ENCODE results near the gene LAMB1. TPM values are rescaled to one million over a fixed set of nuclear protein-coding genes. Genes with fewer than 3 reads are reported as not detected.

Gene LAMB1
- total and polyA plus RNA-seq, 2 of the 13 experiments (the other 11 are each of a cell fraction or from before 2014, with no cell fraction given): 109 to 124 TPM

DNA sequence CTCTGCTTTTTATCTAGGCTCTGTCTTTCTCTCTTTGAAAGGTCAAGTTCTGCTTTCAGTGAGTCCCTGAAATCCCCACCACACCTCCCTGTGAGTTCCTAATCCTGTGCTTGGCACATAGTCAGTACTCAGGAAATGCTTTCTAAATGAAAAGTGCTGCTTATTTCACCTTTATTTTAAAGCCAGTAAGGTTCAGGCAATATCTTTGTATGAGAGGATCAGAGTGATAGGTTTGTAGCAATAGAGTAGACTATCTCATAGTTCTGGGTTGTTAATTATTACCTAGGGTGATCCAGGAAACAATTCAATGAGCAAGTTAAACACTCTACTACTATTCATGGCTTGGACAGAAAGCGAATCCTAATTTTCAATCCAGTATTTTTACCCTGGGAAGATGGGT lies 7.4 kb upstream of the LAMB1 start (continued):
- TF ChIP-seq, protein P1, sequence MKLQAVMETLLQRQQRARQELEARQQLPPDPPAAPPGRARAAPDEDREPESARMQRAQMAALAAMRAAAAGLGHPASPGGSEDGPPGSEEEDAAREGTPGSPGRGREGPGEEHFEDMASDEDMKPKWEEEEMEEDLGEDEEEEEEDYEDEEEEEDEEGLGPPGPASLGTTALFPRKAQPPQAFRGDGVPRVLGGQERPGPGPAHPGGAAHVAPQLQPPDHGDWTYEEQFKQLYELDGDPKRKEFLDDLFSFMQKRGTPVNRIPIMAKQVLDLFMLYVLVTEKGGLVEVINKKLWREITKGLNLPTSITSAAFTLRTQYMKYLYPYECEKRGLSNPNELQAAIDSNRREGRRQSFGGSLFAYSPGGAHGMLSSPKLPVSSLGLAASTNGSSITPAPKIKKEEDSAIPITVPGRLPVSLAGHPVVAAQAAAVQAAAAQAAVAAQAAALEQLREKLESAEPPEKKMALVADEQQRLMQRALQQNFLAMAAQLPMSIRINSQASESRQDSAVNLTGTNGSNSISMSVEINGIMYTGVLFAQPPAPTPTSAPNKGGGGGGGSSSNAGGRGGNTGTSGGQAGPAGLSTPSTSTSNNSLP (IDR thresholded peaks at IDR 0.05; ENCODE audit: low read depth, low read length): 0 out of 2 replicates have a peak, but pooled peaks have one; percentile 6
- TF ChIP-seq ZNF644 (CRISPR knock-in tag; IDR thresholded peaks at IDR 0.05; ENCODE audit: low read depth) (no peak), PTBP1 (IDR thresholded peaks at IDR 0.05; ENCODE audit: low read depth, low read length, poor library complexity, severe bottlenecking) (no peak), ATF1 (CRISPR knock-in tag; IDR thresholded peaks at IDR 0.05) (peak; percentile 30; the same call in 1 of the 2 replicates), ZBTB21 (CRISPR knock-in tag; IDR thresholded peaks at IDR 0.05) (no peak), ZBTB3 (CRISPR knock-in tag; IDR thresholded peaks at IDR 0.05; ENCODE audit: borderline replicate concordance, low read depth) (no peak), RBM39 (IDR thresholded peaks at IDR 0.05; ENCODE audit: low read depth, low read length, poor library complexity, severe bottlenecking) (no peak), HDAC1 (CRISPR knock-in tag; IDR thresholded peaks at IDR 0.05) (no peak), NONO (IDR thresholded peaks at IDR 0.05) (no peak), NONO (CRISPR knock-in tag; conservative IDR thresholded peaks at IDR 0.05) (no peak), ZNF446 (CRISPR knock-in tag; IDR thresholded peaks at IDR 0.05) (no peak), ZNF20 (CRISPR knock-in tag; IDR thresholded peaks at IDR 0.05) (no peak), MXI1 (IDR thresholded peaks at IDR 0.05; ENCODE audit: borderline replicate concordance, low read depth, low read length) (no peak), ESRRA (CRISPR knock-in tag; IDR thresholded peaks at IDR 0.05; ENCODE audit: low read depth) (no peak), ZNF235 (CRISPR knock-in tag; IDR thresholded peaks at IDR 0.05; ENCODE audit: borderline replicate concordance) (no peak)
- TF ChIP-seq, protein P2, sequence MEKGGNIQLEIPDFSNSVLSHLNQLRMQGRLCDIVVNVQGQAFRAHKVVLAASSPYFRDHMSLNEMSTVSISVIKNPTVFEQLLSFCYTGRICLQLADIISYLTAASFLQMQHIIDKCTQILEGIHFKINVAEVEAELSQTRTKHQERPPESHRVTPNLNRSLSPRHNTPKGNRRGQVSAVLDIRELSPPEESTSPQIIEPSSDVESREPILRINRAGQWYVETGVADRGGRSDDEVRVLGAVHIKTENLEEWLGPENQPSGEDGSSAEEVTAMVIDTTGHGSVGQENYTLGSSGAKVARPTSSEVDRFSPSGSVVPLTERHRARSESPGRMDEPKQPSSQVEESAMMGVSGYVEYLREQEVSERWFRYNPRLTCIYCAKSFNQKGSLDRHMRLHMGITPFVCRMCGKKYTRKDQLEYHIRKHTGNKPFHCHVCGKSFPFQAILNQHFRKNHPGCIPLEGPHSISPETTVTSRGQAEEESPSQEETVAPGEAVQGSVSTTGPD (CRISPR knock-in tag; IDR thresholded peaks at IDR 0.05): no peak
- TF ChIP-seq, protein P3, sequence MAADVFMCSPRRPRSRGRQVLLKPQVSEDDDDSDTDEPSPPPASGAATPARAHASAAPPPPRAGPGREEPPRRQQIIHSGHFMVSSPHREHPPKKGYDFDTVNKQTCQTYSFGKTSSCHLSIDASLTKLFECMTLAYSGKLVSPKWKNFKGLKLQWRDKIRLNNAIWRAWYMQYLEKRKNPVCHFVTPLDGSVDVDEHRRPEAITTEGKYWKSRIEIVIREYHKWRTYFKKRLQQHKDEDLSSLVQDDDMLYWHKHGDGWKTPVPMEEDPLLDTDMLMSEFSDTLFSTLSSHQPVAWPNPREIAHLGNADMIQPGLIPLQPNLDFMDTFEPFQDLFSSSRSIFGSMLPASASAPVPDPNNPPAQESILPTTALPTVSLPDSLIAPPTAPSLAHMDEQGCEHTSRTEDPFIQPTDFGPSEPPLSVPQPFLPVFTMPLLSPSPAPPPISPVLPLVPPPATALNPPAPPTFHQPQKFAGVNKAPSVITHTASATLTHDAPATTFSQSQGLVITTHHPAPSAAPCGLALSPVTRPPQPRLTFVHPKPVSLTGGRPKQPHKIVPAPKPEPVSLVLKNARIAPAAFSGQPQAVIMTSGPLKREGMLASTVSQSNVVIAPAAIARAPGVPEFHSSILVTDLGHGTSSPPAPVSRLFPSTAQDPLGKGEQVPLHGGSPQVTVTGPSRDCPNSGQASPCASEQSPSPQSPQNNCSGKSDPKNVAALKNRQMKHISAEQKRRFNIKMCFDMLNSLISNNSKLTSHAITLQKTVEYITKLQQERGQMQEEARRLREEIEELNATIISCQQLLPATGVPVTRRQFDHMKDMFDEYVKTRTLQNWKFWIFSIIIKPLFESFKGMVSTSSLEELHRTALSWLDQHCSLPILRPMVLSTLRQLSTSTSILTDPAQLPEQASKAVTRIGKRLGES (CRISPR knock-in tag; IDR thresholded peaks at IDR 0.05; ENCODE audit: borderline replicate concordance): no peak
- TF ChIP-seq, protein P4, sequence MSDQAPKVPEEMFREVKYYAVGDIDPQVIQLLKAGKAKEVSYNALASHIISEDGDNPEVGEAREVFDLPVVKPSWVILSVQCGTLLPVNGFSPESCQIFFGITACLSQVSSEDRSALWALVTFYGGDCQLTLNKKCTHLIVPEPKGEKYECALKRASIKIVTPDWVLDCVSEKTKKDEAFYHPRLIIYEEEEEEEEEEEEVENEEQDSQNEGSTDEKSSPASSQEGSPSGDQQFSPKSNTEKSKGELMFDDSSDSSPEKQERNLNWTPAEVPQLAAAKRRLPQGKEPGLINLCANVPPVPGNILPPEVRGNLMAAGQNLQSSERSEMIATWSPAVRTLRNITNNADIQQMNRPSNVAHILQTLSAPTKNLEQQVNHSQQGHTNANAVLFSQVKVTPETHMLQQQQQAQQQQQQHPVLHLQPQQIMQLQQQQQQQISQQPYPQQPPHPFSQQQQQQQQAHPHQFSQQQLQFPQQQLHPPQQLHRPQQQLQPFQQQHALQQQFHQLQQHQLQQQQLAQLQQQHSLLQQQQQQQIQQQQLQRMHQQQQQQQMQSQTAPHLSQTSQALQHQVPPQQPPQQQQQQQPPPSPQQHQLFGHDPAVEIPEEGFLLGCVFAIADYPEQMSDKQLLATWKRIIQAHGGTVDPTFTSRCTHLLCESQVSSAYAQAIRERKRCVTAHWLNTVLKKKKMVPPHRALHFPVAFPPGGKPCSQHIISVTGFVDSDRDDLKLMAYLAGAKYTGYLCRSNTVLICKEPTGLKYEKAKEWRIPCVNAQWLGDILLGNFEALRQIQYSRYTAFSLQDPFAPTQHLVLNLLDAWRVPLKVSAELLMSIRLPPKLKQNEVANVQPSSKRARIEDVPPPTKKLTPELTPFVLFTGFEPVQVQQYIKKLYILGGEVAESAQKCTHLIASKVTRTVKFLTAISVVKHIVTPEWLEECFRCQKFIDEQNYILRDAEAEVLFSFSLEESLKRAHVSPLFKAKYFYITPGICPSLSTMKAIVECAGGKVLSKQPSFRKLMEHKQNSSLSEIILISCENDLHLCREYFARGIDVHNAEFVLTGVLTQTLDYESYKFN (CRISPR knock-in tag; conservative IDR thresholded peaks at IDR 0.05): peak; percentile 73
- TF ChIP-seq, protein P5, sequence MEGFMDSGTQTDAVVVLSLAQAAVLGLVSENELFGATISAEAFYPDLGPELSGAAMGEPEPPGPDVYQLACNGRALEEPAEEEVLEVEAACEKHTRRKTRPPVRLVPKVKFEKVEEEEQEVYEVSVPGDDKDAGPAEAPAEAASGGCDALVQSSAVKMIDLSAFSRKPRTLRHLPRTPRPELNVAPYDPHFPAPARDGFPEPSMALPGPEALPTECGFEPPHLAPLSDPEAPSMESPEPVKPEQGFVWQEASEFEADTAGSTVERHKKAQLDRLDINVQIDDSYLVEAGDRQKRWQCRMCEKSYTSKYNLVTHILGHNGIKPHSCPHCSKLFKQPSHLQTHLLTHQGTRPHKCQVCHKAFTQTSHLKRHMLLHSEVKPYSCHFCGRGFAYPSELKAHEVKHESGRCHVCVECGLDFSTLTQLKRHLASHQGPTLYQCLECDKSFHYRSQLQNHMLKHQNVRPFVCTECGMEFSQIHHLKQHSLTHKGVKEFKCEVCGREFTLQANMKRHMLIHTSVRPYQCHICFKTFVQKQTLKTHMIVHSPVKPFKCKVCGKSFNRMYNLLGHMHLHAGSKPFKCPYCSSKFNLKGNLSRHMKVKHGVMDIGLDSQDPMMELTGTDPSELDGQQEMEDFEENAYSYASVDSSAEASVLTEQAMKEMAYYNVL (CRISPR knock-in tag; IDR thresholded peaks at IDR 0.05; ENCODE audit: borderline replicate concordance): no peak

All from HepG2 (cell line).